PC-3 (cell line): ENCODE data around the gene PCDHGA5.

Experiments
- CTCF ChIP-seq: fragments of 300-600 bp; sonication (generic); conservative IDR thresholded peaks from 2 replicates; pipeline ENCODE4 v1.5.1; 2017; ENCODE audit warnings: antibody characterized with exemption, low read depth, mild to moderate bottlenecking, low read length
- EZH2 ChIP-seq: fragments of 300-600 bp; sonication (generic); IDR thresholded peaks from one replicate; pipeline ENCODE4 v1.6.1; 2017; ENCODE audit warnings: antibody characterized with exemption, mild to moderate bottlenecking, low read length; ENCODE audit not compliant: unreplicated experiment
- EZH2phosphoT487 ChIP-seq: fragments of 300-600 bp; sonication (generic); IDR thresholded peaks from 2 replicates; pipeline ENCODE4 v1.6.1; 2018; ENCODE audit warnings: mild to moderate bottlenecking, antibody characterized with exemption, low read length, borderline replicate concordance

GRCh38 chr5:141319699-141320098 lies 44.3 kb upstream of the PCDHGA5 start:
- no peak for TF ChIP-seq CTCF
- TF ChIP-seq EZH2, result no peak
- no peak for TF ChIP-seq EZH2phosphoT487
